GM19463 (cell line): Measurements from ENCODE around the gene ABI3BP.

Experiments
- ATAC-seq: cut with Tn5 transposase; IDR thresholded peaks from one replicate; pipeline ENCODE4 v1.9.1; 2021; ENCODE audit warnings: mild to moderate bottlenecking, moderate library complexity; ENCODE audit not compliant: unreplicated experiment

The ABI3BP gene

GRCh38 chr3:100780071-100780622 is 213.1 kb downstream of the ABI3BP start:
- no peak for ATAC-seq

GRCh38 chr3:100779480-100779879 is 213.7 kb downstream of the ABI3BP start:
- ATAC-seq, result no peak

GRCh38 chr3:100777271-100777670 is 215.9 kb downstream of the ABI3BP start:
- ATAC-seq, result no peak

- no peak for ATAC-seq
These were observed 216.5 kb downstream of the ABI3BP start for GRCh38 chr3:100776746-100777145.

- ATAC-seq, result no peak
These were observed 217.0 kb downstream of the ABI3BP start for GRCh38 chr3:100776097-100776729.

- no peak for ATAC-seq
These were observed 217.6 kb downstream of the ABI3BP start for GRCh38 chr3:100775669-100776068.

GRCh38 chr3:100775226-100775625 is 218.0 kb downstream of the ABI3BP start:
- no peak for ATAC-seq

- ATAC-seq, result no peak
These were observed 223.5 kb downstream of the ABI3BP start for GRCh38 chr3:100769693-100770092.

GRCh38 chr3:100766069-100766468 is 227.2 kb downstream of the ABI3BP start:
- no peak for ATAC-seq

- ATAC-seq, result no peak
These were observed 227.7 kb downstream of the ABI3BP start for GRCh38 chr3:100765437-100765975.

- ATAC-seq, result no peak
These were observed 231.3 kb downstream of the ABI3BP start for GRCh38 chr3:100761951-100762350.

GRCh38 chr3:100761211-100761942 is 231.8 kb downstream of the ABI3BP start:
- peak; percentile 91 for ATAC-seq

- no peak for ATAC-seq
These were observed 232.8 kb downstream of the ABI3BP start for GRCh38 chr3:100760377-100760776.

GRCh38 chr3:100759950-100760349 is 233.3 kb downstream of the ABI3BP start:
- no peak for ATAC-seq

GRCh38 chr3:100759159-100759558 is 234.1 kb downstream of the ABI3BP start:
- no peak for ATAC-seq

GRCh38 chr3:100756441-100756840 is 236.8 kb downstream of the ABI3BP start:
- no peak for ATAC-seq

- ATAC-seq, result no peak
These were observed 238.5 kb downstream of the ABI3BP start for GRCh38 chr3:100754563-100755334.

GRCh38 chr3:100753846-100754245 is 239.4 kb downstream of the ABI3BP start:
- no peak for ATAC-seq

GRCh38 chr3:100748967-100749366 is 244.3 kb downstream of the ABI3BP start:
- no peak for ATAC-seq

GRCh38 chr3:100748220-100748619 is 245.0 kb downstream of the ABI3BP start:
- ATAC-seq, result no peak

- no peak for ATAC-seq
These were observed 247.1 kb downstream of the ABI3BP start for GRCh38 chr3:100746092-100746491.
